Body of pancreas (tissue), 4 donors: ENCODE results near the gene CCDC80.

Source experiments
- POLR2A ChIP-seq, 3 donors: fragments of 450-650 bp; IDR thresholded peaks; one replicate each; pipeline ENCODE4 v1.6.1; 2016; ENCODE audit warnings: antibody characterized with exemption in 3 of 3, mild to moderate bottlenecking in 2 of 3
- TF ChIP-seq, protein P1 (sequence below), 7 experiments: fragments of 450-650 bp in 4 of 7; fragments of 200-600 bp in 3 of 7; sonication (generic) in 3 of 7; IDR thresholded peaks; one replicate each; pipeline ENCODE4 v1.5.1; 2016 to 2019; ENCODE audit warnings: antibody characterized with exemption in 7 of 7

DNA sequence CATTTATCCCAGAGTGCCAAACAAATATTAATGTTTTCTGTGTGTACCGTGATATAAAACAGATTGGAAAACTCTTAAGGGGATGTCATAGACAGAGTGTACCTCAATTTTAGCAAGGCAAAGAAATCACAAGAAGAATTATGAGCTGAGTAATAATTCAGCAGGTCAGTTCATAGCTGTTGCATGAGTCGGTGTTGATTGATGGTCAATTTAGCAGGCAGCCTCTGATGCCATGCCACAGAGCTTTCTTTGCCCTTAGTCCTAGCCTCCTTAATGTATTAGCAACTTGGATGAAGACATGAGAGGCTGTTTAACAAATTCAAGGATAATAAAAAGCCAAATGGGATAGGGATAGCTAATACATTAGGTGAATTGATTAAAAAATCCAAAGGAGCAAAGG lies 72.3 kb downstream of the CCDC80 start:
- TF ChIP-seq, protein P1, sequence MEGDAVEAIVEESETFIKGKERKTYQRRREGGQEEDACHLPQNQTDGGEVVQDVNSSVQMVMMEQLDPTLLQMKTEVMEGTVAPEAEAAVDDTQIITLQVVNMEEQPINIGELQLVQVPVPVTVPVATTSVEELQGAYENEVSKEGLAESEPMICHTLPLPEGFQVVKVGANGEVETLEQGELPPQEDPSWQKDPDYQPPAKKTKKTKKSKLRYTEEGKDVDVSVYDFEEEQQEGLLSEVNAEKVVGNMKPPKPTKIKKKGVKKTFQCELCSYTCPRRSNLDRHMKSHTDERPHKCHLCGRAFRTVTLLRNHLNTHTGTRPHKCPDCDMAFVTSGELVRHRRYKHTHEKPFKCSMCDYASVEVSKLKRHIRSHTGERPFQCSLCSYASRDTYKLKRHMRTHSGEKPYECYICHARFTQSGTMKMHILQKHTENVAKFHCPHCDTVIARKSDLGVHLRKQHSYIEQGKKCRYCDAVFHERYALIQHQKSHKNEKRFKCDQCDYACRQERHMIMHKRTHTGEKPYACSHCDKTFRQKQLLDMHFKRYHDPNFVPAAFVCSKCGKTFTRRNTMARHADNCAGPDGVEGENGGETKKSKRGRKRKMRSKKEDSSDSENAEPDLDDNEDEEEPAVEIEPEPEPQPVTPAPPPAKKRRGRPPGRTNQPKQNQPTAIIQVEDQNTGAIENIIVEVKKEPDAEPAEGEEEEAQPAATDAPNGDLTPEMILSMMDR (IDR thresholded peaks at IDR 0.05) = no peak
- no peak for TF ChIP-seq POLR2A (IDR thresholded peaks at IDR 0.05)
